NCI-H345 (cell line): Measurements from ENCODE around the gene PLEKHO1.

Experiments
- DNase-seq: peaks from one replicate; lab custom pipeline; 2025; lab: John Stamatoyannopoulos, UW

The PLEKHO1 gene

DNA sequence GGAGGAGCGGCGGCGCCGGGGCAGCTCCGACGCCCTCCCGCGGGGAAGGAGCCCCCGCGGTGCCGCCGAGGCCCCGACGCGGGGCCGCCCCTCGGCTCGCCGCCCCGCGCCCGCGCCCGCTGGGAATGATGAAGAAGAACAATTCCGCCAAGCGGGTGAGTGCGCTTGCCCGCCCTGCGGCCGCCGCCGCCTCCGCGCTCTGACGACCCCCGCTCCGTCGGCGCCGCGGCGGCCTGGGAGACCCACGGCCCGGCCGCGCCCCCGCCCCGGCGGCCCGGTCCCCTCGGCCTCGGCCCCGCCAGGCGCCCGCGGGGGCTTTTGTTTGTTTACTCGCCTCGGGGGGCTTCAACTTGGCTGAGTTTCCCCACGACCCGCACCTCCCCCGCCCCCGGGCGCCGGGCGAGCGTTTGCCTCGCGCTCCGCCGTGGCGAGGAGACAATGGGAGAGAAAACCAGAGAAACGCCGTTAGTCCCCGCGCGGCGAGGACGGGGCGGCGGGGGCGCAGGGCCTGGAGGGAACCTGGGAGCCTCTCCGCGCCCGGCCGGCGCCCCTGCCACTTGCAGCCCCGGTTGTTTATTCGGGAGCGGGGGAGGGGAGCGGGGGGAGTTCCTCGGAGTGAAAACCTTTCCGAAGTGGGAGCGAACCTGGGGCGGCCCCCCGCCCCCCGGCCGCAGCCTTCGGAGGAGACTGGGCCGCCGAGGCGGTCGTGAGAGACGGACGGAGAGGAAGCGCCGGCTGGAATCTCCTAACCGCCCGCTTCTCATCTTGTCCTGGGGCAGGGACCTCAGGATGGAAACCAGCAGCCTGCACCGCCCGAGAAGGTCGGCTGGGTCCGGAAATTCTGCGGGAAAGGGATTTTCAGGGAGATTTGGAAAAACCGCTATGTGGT, 661 bp downstream of the PLEKHO1 start:
- peak; percentile 71 for DNase-seq

DNA sequence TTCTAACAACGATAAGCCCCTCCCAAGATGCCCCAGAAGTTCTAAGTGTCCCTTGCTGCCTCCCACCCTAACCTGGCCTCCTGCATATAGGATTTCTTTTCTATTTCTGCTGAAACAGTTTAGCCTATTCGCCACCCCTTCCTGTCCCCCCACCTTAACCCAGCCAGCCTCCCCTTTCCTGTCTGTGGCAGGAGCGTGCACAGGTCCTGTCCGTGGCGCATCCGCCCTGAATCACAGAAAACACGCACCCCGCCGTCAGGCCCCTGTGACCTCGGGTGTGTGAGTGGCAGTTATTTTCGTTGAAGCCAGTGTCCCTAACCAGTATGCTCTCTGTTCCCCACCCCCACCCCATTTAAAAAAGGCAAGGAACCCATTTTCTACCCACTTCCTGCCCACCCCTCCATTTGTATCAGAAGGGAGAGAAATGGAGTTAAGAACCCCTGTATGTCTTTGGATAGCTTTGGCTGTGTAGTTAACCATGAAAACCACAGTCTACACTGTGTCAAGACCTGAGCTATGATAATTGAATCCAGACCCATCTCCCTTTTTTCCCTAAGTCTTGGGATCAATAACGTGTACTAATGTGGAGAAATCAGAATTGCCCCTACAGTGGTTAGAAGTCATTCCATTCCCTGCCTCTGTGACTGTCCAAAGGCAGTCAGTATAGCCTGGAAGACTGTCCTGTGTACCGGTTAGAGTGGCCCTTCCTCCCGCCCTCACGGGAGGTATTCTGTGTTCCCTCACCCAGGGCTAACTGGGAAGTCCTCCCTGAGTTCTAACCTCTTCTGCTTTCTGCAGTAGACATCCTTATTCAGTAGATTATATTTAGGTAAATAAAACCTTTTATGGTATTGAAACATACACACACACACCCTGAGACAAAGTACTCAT, 1.8 kb downstream of the PLEKHO1 start:
- no peak for DNase-seq

DNA sequence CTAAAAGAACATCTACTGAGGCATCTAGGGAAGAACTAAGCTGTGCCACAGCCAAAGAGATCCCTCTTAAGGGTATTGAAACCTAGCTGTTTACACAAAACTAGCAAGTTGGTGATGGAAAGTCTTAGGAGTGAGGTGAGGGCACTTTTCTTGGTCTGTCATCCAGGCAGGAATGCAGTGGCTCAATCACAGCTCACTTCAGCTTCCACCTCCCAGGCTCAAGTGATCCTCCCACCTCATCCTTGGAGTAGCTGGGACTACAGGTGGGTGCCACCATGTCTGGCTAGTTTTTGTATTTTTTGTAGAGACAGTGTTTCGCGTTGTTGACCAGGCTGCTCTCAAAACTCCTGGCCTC, 2.4 kb downstream of the PLEKHO1 start:
- no peak for DNase-seq

DNA sequence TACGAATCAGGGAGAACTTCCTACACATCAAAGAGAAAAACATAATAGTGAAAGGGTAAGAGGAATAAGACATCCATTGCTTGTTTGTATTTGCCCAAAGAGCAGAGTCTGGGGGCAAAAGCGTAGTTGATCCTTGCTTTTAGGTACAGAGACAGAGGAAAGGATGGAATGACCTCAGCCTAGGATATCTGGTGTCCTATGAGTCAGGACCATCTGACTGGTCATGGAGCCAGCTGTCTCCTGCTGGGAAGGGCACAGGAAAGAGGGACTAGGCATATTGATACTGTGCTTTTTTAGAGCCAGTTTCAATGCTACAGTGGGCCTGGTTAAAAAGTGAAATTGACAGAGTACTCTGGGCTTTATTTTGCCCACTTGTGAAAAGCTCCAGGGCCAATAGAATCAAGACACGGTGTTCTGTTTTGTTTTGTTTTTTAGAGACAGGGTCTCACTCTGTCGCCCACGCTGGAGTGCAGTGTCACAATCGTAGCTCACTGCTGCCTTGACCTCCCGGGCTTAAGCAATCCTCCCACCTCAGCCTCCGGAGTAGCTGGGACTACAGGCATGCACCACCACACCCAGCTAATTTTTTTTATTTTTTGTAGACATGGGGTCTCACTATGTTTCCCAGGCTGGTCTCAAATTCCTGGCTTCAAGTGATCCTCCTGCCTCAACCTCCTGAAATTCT, 3.2 kb downstream of the PLEKHO1 start:
- no peak for DNase-seq

DNA sequence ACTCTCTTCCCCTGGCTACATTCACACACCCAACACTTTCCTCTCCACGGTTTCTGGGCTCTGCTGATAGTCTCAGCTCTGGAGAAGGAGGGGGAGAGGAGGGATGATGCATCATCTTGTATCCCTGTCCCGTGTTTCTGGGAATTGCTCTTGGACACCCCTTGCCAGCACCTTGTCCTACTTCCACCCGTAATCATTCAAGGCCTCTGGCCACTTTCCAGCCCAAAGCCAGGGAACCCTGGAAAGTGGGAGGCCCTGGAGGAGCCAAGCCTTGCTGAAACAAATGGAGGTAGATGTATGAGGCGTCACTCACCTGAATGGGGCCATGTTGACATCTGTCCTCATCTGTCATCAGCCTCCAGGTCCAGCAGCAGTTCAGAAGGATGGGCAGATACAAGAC, 4.4 kb downstream of the PLEKHO1 start:
- no peak for DNase-seq

DNA sequence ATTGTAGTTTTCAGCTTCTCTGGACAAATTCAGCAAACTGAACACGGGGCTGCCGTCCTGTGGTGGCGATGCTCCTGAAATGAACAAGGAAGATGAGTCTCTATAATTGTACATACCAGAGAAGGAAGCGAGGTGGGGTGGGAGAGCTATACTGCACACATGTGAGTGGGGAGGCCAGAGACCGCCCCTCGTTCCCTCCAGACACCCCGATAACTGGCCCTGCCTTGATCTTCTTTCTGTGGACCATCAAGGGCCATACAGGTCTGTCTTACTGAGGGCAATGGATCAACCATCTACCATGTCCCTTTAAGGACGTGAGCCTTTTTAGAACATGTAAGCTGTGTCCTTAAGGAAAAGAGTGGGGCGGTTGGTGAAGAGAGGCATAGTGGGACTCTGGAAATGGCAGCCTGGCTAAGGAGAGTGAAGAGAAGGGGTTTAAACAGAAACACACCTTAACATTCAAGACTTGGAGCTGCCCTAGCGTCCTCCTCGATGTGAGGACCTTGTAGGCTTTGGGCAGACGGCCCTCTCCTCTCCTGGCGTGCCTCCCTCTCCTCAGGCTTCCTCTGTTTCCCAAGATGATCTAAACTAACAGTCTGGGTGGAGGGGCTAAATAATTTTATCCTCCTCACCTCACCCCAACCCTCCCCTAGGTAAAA, 5.8 kb downstream of the PLEKHO1 start:
- no peak for DNase-seq

DNA sequence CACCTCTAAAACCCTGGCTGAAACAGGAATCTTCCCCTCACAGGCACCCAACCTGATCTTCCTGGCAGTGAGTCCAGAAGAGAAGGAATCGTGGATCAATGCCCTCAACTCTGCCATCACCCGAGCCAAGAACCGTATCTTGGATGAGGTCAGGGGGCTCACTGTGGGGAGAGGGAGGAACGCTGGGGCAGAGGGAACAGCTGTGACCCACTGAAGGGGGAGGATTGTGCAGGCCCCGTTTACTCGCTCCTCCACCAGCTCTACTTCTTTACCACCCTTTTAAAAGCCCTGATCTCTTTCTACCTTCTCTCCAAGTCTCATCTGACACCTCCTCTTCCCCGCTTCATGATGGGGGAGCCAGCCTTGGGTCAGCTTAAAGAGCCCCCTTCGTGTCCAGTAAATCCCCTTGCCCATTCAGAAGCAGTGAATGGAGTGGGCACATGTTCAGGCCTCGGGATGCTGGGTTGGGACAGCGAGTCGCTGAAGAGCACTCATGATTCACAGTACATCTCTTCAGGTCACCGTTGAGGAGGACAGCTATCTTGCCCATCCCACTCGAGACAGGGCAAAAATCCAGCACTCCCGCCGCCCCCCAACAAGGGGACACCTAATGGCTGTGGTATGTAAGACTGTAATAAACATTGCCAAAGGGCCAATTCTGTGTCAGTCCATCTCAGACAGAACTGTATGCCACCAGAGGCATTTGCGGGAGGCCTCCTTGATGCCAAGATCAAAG, 7.3 kb downstream of the PLEKHO1 start:
- DNase-seq = no peak

DNA sequence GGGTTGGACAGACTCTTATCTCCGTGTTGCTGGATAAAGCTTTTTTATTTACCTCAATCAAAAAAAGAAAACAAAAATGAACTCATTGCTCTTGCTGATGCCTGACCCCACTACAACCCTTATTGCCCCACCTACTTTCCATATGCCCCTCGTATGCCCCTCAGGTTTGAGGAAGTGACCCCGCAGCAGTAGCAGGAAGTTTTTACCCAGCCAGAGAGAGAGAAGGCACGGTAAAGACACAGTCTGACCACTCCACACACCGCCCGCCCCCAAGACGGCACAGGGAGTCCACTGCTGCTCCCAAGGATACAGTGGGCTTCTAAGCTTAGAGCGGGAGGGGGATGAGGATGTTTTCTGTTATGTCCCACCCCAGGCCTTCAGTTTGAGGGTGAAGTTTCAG, 9.8 kb downstream of the PLEKHO1 start:
- no peak for DNase-seq

DNA sequence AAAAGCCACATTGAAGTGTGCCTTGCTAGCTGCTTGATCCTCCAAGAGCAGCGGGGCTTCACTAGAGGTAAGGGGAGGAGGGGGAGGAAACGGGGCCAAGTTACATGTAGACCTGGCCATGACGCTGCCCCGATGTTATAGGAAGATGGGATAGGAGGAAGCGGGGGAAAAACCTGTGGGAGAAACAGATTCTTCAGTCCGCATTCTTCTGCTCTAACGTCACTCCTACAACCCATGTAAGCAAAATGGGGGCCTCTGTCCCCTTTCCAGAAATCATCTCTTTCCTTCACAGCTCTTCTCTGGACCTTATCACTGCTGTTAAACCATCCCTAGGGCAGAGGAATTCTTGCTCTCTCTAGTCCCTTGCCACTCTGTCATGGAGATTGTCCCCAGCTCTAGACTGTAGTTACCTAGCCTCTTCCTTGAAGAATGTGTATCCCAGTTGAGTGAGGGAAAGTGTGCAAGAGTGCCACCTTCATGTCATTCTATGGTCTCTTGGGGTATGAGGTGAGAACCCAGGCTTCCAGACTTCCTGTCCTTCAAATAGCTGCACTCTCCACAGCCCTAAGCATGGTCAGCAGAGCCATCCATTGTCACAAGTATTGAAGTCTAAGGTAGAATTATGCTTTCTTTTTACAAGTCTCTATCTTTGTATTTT, 11.4 kb downstream of the PLEKHO1 start:
- DNase-seq = no peak

DNA sequence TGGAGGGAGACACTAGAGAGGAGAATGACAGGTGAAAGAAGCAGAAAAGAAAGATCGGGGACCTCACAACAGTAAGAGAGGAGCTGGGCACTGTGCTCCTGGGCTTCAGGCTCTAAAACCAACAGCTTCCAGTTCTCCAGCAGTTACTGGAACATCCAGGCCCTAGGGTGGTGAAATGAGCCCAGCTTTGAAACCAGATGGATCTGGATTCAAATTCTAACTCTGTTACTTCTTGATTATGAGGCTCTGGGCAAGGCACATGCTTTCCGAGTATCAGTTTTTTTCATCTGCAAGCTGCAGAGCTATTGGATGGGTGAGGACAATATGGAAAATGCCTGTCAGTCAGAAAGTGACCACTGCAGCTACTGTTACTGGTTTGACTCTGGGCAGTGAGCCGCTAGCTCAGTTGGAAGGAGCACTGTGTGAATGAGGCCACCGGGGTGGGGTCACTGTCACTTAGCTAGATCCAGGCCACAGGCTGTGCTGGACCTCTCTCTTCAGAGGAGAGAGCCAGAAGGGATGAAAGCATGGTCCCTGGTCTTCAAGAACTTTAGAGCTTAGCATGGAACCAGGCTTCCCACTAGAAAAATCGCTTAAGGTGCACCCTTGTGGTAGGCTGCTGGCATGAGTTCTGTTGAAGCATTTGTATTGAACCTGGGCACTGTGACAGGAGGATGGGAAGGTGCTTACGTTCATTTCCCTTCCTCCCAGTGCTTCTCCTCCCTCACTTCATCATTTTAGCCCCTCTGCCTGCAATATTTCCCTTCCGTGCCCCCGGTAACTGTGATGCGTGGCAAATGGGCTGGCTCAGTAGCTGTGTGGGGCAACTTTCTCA, 12.2 kb downstream of the PLEKHO1 start:
- no peak for DNase-seq

DNA sequence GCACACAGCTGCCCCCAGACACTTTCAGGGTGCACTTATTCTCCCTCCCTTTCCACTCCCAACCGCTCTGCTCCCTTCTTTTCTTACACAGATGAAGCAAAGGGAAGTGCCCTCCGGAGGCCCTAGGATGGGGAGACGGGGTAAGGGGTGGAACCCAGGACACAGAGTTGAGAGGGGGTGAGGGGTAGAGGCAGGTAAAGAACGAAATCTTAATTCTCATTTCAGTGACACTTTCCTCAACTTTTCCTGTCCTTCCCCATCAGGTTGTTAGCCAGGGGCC, 12.8 kb downstream of the PLEKHO1 start:
- no peak for DNase-seq

DNA sequence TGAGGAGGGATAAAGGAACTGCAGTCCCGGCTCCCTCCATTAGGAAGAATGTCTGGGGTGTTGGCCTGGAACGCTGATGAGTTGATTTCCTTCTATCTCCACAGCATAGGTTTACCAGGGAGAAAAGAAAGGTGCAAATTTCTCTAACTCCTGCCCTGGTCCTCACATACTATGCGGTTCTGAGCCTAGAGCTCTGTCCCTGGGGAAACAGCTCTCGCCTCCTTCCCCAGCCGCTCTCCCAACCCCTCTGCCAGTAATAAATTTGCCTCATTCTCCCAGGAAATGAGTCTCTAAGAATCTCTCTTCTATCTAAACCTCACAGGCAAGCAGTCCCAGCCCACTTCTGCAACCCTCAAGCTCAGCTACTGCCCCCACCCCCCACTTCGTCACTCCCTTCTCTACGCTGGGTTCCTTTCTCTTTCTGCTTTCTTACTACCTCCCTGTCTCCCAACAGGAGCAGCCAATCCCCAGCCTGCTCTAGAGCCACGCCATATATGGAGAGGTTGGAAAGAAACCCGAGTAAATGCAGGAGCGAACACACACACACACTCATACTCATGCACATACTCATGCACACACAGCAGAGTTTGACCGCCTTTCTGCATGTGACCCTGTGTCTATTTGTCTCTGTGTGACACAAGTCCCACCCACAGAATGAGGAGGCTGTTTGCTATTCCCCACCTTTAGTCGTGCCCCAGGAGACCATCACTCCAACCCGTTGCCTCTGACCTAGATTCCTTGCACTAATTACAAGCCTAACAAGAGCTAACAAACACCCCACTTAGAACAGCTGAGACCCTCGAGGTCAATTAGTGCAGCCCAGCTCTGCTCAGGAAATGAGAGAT, 13.4 kb downstream of the PLEKHO1 start:
- no peak for DNase-seq

DNA sequence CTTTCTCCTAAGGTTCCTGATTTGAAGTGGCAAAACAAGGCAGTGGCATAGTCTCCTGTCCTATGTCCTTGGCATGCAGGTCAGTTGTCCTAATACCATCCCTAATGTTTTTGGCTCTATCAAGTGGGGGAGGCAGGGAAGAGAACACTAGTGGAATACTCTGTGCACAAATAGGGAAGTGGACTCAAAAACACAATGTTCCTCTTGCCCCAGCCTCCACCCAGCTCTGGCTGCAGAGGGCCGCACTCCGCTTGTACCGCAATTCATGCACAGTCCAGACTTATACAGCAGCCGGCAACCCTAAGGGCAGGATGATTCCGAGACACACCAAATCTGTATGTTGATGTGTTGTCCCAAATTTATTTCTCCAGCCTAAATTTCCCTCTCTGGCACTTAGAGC, 14.5 kb downstream of the PLEKHO1 start:
- DNase-seq = no peak

DNA sequence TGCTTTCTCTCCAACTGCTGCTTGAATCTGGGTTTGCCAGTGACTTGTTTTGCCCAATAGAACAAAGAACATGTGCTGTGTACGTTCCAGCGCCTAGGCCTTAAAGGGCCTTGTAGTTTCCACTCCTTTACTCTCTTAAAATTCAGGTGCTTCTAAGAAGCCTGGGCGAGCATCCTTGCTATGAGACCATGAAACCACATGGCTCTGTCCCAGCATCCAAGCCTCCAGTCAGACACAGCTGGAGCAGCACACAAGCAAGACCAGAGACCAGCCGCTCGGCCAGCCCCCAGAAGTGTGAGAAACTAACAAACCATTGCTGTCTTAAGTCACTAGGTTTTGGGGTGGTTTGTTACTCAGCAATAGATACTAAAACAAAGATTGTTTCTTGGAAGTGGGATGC, 15.1 kb downstream of the PLEKHO1 start:
- DNase-seq = no peak

DNA sequence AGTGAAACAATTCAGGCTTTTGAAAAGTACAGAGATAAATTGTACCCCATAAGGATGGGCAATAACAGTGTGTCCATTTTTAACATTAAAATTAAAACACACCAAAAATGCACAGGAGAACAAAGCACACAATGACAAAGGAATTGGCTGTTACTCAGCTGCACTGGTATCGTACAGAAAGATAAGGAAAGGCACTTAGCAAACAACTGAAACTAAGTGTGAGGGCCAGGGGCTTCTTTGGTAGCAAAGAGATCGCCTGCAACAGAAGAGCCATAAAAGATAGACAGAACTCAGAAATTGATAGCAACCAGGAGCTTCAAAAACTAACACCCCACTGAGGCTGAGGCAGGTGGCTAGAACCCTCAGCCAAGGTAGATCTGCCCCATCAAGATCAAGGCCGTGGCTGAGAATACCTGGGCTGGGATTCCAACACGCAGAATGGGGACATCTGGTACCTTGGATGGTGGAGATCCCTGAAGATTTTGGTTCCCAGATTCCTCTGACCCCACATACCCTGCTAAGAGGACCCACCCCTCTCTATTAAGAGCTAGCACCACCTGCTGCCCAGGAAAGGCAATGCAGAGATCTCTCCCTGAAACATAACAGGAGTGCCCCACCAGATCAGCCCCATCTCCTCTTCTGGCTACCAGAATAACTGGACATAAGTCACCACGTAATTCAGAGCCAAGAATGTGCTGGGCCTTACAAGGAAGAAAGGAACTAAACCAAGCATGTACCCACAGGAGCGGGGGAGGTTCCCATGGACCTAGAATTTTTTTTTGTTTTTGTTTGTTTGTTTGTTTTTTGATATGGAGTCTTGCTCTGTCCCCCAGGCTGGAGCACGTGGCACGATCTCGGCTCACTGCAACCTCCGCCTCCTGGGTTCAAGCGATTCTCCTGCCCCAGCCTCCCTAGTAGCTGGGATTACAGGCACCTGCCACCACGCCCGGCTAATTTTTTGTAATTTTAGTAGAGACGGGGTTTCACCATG, 16.2 kb downstream of the PLEKHO1 start:
- peak; percentile 24 for DNase-seq

DNA sequence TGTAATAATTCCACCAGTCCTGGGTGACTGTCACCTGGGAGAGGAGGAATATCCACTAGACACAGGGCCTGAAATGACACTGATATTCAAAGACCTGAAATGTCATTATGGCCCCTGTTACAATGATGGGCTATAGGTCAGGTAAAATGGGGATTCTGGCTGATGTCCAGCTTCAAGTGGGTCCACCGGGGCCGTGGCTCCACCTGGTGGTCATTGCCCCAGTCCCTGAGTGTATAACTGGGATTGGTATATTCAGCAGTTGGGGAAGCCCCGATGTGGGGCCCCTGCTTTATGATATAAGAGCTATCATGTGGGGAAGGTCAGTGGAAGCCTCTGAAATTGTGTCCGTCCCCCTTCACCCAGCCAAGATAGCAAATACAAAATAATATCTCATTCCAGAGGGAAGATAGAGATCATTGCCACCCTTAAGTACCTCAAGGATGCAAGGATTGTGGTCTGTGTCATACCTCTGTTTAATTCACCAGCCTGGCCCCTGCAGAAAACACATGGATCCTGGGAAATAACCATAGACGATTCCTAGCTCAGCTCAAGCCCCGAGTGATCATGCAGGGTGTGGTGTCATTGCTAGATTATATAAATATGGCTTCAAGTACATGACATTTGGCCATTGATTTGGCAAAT, 19.4 kb downstream of the PLEKHO1 start:
- DNase-seq = peak; percentile 20

DNA sequence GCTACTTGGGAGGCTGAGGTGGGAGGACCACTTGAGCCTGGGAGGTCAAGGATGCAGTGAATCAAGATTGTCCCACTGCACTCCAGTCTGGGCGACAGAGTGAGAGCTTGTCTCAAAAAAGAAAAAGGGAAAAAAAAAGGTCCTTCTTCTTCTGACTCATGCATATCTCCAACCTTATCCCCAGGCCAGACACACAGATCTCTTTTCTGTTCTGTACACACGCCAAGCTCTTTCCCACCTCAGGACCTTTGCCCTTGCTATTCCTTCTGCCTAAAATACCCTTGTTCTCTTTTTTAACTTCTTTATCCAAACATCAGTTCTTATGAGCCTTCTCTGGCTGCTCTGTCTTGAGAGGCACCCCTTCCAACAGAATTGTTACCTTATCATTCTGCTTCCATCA, 22.1 kb downstream of the PLEKHO1 start:
- no peak for DNase-seq
